Left lung (tissue), 14 donors: ENCODE results near the gene CAMKV. TPM values are rescaled to one million over a fixed set of nuclear protein-coding genes. Genes with fewer than 3 reads are reported as not detected.
"Not testable (repeated sequence)": the region's sequence is repeated elsewhere in the genome, so short reads cannot be mapped to it uniquely, and the experiment has no call there.

Source experiments
- ATAC-seq: fragments of 200-7000 bp; cut with Tn5 transposase; one replicate; pipeline ENCODE4 v1.9.1; 2020; ENCODE audit warnings: moderate library complexity
- DNase-seq, 4 donors: peaks; one replicate each; pipeline ENCODE4 v3.0.0-alpha.2; 2013 to 2020
- H3K27ac ChIP-seq, 2 donors: fragments of 200-600 bp; sonication (generic) in 1 of 2; one replicate each; pipeline versions ENCODE4 v1.5.0 to v1.8.0; 2020 to 2021
- H3K27me3 ChIP-seq, 2 donors: fragments of 200-600 bp; sonication (generic) in 1 of 2; one replicate each; pipeline versions ENCODE4 v1.5.0 to v1.8.0; 2020 to 2021
- H3K36me3 ChIP-seq, 2 donors: fragments of 200-600 bp; sonication (generic) in 1 of 2; one replicate each; pipeline versions ENCODE4 v1.5.0 to v1.8.0; 2020 to 2021
- H3K4me1 ChIP-seq, 2 donors: fragments of 200-600 bp; one replicate each; pipeline ENCODE4 v1.8.0; 2021
- H3K4me3 ChIP-seq, 2 donors: fragments of 200-600 bp; sonication (generic) in 1 of 2; one replicate each; pipeline versions ENCODE4 v1.5.0 to v1.8.0; 2020 to 2021; ENCODE audit warnings: mild to moderate bottlenecking in 1 of 2
- H3K9me3 ChIP-seq, 2 donors: fragments of 200-600 bp; sonication (generic) in 1 of 2; one replicate each; pipeline versions ENCODE4 v1.5.0 to v1.8.0; 2020 to 2021
- intact Hi-C, 2 donors: fragments of 100-400 bp; cut with DNase I; formaldehyde crosslinking; loops; one replicate each; pipeline versions ENCODE4 v1.11.2 to v1.14.2; 2022
- long read RNA-seq, 12 donors: library from polyadenylated mRNA in 2 of 12; unstranded in 2 of 12; transcript quantifications; one replicate each; pipeline ENCODE4 v2.0.0 and lab custom pipeline, GENCODE V29; 2019 to 2026
- polyA plus RNA-seq, 6 donors: library from polyadenylated mRNA; unstranded; fragments of 120-200 nt; gene quantifications; one replicate each; pipeline ENCODE4 v1.2.1, GENCODE V29; 2013; ENCODE audit not compliant: insufficient read length in 6 of 6
- total RNA-seq, 2 donors: library from RNA; stranded (reverse); fragmentation: NEBNext Ultra II Directional; extraction: Animal tissue kit (Norgen Biotek cat#: 25700); gene quantifications; one replicate each; pipeline ENCODE4 v1.2.1, GENCODE V29; 2021
- TF ChIP-seq, protein P1 (sequence below), 2 donors: fragments of 200-600 bp; sonication (generic) in 1 of 2; IDR thresholded peaks; one replicate each; pipeline versions ENCODE4 v1.5.0 to v1.8.0; 2021; ENCODE audit warnings: antibody characterized with exemption in 2 of 2
- donor health status: DM: no; HTN: yes; CAD: no.
- donor health status: DM: no; HTN: no; CAD: no.

Gene CAMKV
- total RNA-seq (not detected), polyA plus RNA-seq (under 1 TPM in 3 of 6 donors, not detected in 3; 0.14 to 0.21 (median 0.14) TPM)
- long read RNA-seq, donor 1, result 0 reads
- long read RNA-seq, donor 2, result 0 reads
- long read RNA-seq, donor 3, result 0 reads
- long read RNA-seq, donor 4, result 0 reads
- long read RNA-seq, donor 5, result 0 reads
- long read RNA-seq, donor 6, result 0 reads
- long read RNA-seq, donor 7, result 0 reads
- long read RNA-seq, donor 8, result 0 reads
- long read RNA-seq, donor 9, result 0 reads
- long read RNA-seq, donor 10, result 0 reads
- long read RNA-seq, donor 11, transcript CAMKV-209 (11 exons, 3,314 nt), result major isoform, 11 of 28 reads
- long read RNA-seq, donor 11, partial matches to known transcripts, result 12 of 28 reads
- long read RNA-seq, donor 11, other reads (novel, unspliced or antisense), result 0 of 28 reads
- long read RNA-seq, donor 12, result 0 reads

DNA sequence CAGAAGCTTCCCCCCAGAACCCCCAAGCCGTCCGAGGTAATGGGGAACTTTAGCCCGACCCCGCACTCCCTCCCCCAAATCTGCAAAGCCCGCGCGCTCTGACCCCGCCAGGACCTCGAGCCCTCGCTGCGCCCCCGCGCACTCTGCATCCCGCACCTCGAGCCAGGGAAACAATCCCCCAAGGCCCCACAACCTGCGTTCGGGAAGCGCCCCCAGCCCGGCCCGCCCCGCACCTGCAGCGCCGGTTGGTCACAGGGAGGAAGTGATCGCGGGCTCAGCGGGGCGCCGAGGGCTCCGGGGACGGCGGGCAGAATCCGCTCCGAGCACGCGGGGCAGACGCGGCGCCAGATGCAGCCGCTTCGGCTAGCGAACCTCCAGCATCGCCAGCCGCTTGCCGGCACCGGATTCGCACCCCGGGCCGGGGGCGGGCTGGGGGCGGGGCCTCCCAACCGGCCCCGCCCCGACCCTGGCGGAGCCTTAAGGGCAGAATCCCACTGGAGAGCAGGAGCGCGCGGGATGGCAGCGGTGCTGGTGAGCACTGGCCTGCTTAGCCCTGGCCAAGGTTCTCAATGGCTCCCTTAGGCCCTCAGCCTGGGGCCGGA lies at the start of gene CAMKV:
Gene CAMKV, minus strand, starts transcription at position 382 of the 602 bp plus-strand sequence. CDS start 7,518 bp downstream, outside the sequence.
- H3K9me3 ChIP-seq, result no peaks in the 10 kb centered on the region
- peak in 1 of 4 donors; percentile 83 for DNase-seq
- H3K4me3 ChIP-seq, result peak within 1 kb of the TSS in 1 of 2 donors; percentile 29
- H3K4me1 ChIP-seq, result peaks cover 0 to 12% of the 10 kb centered on the region in 2 donors
- TF ChIP-seq, protein P1, sequence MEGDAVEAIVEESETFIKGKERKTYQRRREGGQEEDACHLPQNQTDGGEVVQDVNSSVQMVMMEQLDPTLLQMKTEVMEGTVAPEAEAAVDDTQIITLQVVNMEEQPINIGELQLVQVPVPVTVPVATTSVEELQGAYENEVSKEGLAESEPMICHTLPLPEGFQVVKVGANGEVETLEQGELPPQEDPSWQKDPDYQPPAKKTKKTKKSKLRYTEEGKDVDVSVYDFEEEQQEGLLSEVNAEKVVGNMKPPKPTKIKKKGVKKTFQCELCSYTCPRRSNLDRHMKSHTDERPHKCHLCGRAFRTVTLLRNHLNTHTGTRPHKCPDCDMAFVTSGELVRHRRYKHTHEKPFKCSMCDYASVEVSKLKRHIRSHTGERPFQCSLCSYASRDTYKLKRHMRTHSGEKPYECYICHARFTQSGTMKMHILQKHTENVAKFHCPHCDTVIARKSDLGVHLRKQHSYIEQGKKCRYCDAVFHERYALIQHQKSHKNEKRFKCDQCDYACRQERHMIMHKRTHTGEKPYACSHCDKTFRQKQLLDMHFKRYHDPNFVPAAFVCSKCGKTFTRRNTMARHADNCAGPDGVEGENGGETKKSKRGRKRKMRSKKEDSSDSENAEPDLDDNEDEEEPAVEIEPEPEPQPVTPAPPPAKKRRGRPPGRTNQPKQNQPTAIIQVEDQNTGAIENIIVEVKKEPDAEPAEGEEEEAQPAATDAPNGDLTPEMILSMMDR (IDR thresholded peaks at IDR 0.05), result no peak
- intact Hi-C loops, result no loop called here
- H3K27ac ChIP-seq, result no peak within 1 kb of the TSS
- ATAC-seq, result peak; percentile 16
- H3K36me3 ChIP-seq, result no peaks in the 10 kb centered on the region
- peaks cover 28 to 67% of the 10 kb centered on the region in 2 donors for H3K27me3 ChIP-seq

- ATAC-seq, H3K4me3 ChIP-seq, intact Hi-C loops, DNase-seq, H3K9me3 ChIP-seq, H3K4me1 ChIP-seq, H3K27me3 ChIP-seq, H3K36me3 ChIP-seq: not testable (repeated sequence)
- H3K27ac ChIP-seq, result peak overlapping the region in 1 of 2 donors; percentile 71
Measured at GRCh38 chr3:49917806-49918590, 48.3 kb upstream of the CAMKV start.

DNA sequence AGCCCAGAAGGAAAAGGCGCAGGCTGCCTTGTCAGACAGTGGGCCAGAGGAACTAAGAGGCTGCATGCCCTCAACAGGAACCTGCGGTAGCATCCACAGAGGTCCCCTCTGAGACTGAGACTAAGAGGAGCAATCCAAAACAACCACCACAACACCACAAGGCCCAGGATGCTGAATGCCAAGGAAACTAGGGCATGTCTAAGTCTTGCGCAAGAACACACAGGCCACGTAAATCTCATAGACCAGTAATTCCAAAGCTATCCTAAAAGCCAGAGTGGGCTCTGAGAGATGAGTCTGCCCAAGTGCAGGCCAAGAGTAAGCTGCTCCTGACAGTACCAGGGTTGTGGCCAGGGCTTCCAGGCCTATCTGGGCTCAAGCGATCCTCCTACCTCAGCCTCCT lies 47.0 kb upstream of the CAMKV start:
- H3K4me1 ChIP-seq, result peaks cover 0 to 7% of the 10 kb centered on the region in 2 donors
- TF ChIP-seq, protein P1 (IDR thresholded peaks at IDR 0.05), result no peak
- no peaks in the 10 kb centered on the region for H3K27me3 ChIP-seq
- H3K9me3 ChIP-seq, result no peaks in the 10 kb centered on the region
- H3K36me3 ChIP-seq, result peaks cover 0 to 14% of the 10 kb centered on the region in 2 donors
- no peak for DNase-seq
- H3K4me3 ChIP-seq, result no peak overlapping the region
- no peak overlapping the region for H3K27ac ChIP-seq
- no peak for ATAC-seq
- intact Hi-C loops, result no loop called here

DNA sequence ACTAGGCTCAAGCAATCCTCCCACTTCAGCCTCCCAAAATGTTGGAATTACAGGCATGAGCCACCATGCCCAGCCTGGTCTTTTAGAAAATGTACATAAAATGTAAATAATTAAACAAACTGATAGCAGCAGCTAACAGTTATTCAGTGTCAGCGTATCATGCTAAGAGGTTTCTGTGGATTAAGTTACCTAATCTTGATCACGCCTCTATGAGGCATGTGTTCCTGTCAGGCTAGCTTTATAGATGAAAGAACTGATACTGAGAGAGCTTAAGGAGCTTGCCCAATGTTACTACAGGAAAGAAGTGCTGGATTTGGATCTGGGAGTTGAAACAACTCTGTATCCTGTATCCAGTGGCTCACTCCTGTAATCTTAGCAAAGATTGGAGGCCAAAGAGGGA lies 45.2 kb upstream of the CAMKV start:
- intact Hi-C loops, result no loop called here
- Histone ChIP-seq H3K27ac (no peak overlapping the region), H3K36me3 (peaks cover 0 to 32% of the 10 kb centered on the region in 2 donors), H3K9me3 (no peaks in the 10 kb centered on the region), H3K4me1 (peaks cover 0 to 7% of the 10 kb centered on the region in 2 donors), H3K27me3 (no peaks in the 10 kb centered on the region), H3K4me3 (no peak overlapping the region)
- DNase-seq (no peak), ATAC-seq (peak; percentile 69)
- TF ChIP-seq, protein P1 (IDR thresholded peaks at IDR 0.05), result no peak

- Histone ChIP-seq H3K4me1 (peaks cover 0 to 2% of the 10 kb centered on the region in 2 donors), H3K4me3 (no peak overlapping the region), H3K27me3 (no peaks in the 10 kb centered on the region), H3K27ac (no peak overlapping the region), H3K9me3 (no peaks in the 10 kb centered on the region), H3K36me3 (peaks cover 0 to 48% of the 10 kb centered on the region in 2 donors)
- intact Hi-C loops, result no loop called here
- no peak for DNase-seq
- no peak for ATAC-seq
- TF ChIP-seq, protein P1 (IDR thresholded peaks at IDR 0.05), result no peak
Measured at GRCh38 chr3:49912881-49913281, 43.2 kb upstream of the CAMKV start.
